ENCODE data around the gene BMAL2.
A peak's percentile ranks its signal among the peaks of the same experiment; 100 is the strongest.

BMAL2 gene

GRCh38 chr12:27300226-27300625, 32.4 kb upstream of the BMAL2 start:
- Histone ChIP-seq H3K4me1 (ENCODE audit: control insufficient read depth, insufficient read depth, low read length) (peaks cover 8% of the 10 kb centered on the region), H3K9me3 (ENCODE audit: control insufficient read depth, low read length) (no peaks in the 10 kb centered on the region), H3K4me3 (ENCODE audit: low read length) (no peak overlapping the region), H3K36me3 (ENCODE audit: control insufficient read depth, insufficient read depth, low read length) (no peaks in the 10 kb centered on the region), H3K27me3 (ENCODE audit: control insufficient read depth, insufficient read depth, low read length) (no peaks in the 10 kb centered on the region), H3K9ac (ENCODE audit: low read length) (no peak overlapping the region)

- no peaks in the 10 kb centered on the region for H3K9me3 ChIP-seq (ENCODE audit: control insufficient read depth, low read length)
- H3K27me3 ChIP-seq (ENCODE audit: control insufficient read depth, insufficient read depth, low read length), result no peaks in the 10 kb centered on the region
- H3K36me3 ChIP-seq (ENCODE audit: control insufficient read depth, insufficient read depth, low read length), result no peaks in the 10 kb centered on the region
These were observed 29.2 kb upstream of the BMAL2 start for GRCh38 chr12:27303139-27304111.

GRCh38 chr12:27304856-27305255, 27.8 kb upstream of the BMAL2 start:
- H3K9ac ChIP-seq (ENCODE audit: low read length), result no peak overlapping the region
- H3K4me3 ChIP-seq (ENCODE audit: low read length), result no peak overlapping the region
- H3K4me1 ChIP-seq (ENCODE audit: control insufficient read depth, insufficient read depth, low read length), result peaks cover 12% of the 10 kb centered on the region
- H3K36me3 ChIP-seq (ENCODE audit: control insufficient read depth, insufficient read depth, low read length), result no peaks in the 10 kb centered on the region
- H3K27me3 ChIP-seq (ENCODE audit: control insufficient read depth, insufficient read depth, low read length), result no peaks in the 10 kb centered on the region
- no peaks in the 10 kb centered on the region for H3K9me3 ChIP-seq (ENCODE audit: control insufficient read depth, low read length)

More at GRCh38 chr12:27303139-27304111, 29.2 kb upstream of the BMAL2 start:
- Histone ChIP-seq H3K4me1 (ENCODE audit: control insufficient read depth, insufficient read depth, low read length) (peaks cover 12% of the 10 kb centered on the region), H3K9ac (ENCODE audit: low read length) (no peak overlapping the region), H3K4me3 (ENCODE audit: low read length) (no peak overlapping the region)

- Histone ChIP-seq H3K4me3 (ENCODE audit: low read length) (no peak overlapping the region), H3K9ac (ENCODE audit: low read length) (no peak overlapping the region), H3K36me3 (ENCODE audit: control insufficient read depth, insufficient read depth, low read length) (no peaks in the 10 kb centered on the region), H3K27me3 (ENCODE audit: control insufficient read depth, insufficient read depth, low read length) (no peaks in the 10 kb centered on the region), H3K9me3 (ENCODE audit: control insufficient read depth, low read length) (no peaks in the 10 kb centered on the region), H3K4me1 (ENCODE audit: control insufficient read depth, insufficient read depth, low read length) (peaks cover 12% of the 10 kb centered on the region)
These were observed 26.8 kb upstream of the BMAL2 start for GRCh38 chr12:27305673-27306456.

- H3K9me3 ChIP-seq (ENCODE audit: control insufficient read depth, low read length), result no peaks in the 10 kb centered on the region
- peaks cover 8% of the 10 kb centered on the region for H3K4me1 ChIP-seq (ENCODE audit: control insufficient read depth, insufficient read depth, low read length)
- H3K9ac ChIP-seq (ENCODE audit: low read length), result no peak overlapping the region
- no peaks in the 10 kb centered on the region for H3K36me3 ChIP-seq (ENCODE audit: control insufficient read depth, insufficient read depth, low read length)
- H3K4me3 ChIP-seq (ENCODE audit: low read length), result no peak overlapping the region
- no peaks in the 10 kb centered on the region for H3K27me3 ChIP-seq (ENCODE audit: control insufficient read depth, insufficient read depth, low read length)
These were observed 23.2 kb upstream of the BMAL2 start for GRCh38 chr12:27309293-27309994.

GRCh38 chr12:27309995-27310315, 22.7 kb upstream of the BMAL2 start:
- H3K9me3 ChIP-seq (ENCODE audit: control insufficient read depth, low read length), result no peaks in the 10 kb centered on the region
- no peaks in the 10 kb centered on the region for H3K36me3 ChIP-seq (ENCODE audit: control insufficient read depth, insufficient read depth, low read length)
- no peak overlapping the region for H3K4me3 ChIP-seq (ENCODE audit: low read length)

GRCh38 chr12:27316947-27317346, 15.7 kb upstream of the BMAL2 start:
- Histone ChIP-seq H3K4me3 (ENCODE audit: low read length) (no peak overlapping the region), H3K9ac (ENCODE audit: low read length) (no peak overlapping the region), H3K9me3 (ENCODE audit: control insufficient read depth, low read length) (no peaks in the 10 kb centered on the region), H3K27me3 (ENCODE audit: control insufficient read depth, insufficient read depth, low read length) (no peaks in the 10 kb centered on the region), H3K4me1 (ENCODE audit: control insufficient read depth, insufficient read depth, low read length) (peaks cover 10% of the 10 kb centered on the region), H3K36me3 (ENCODE audit: control insufficient read depth, insufficient read depth, low read length) (peaks cover 5% of the 10 kb centered on the region)

More at GRCh38 chr12:27309995-27310315, 22.7 kb upstream of the BMAL2 start:
- no peak overlapping the region for H3K9ac ChIP-seq (ENCODE audit: low read length)
- H3K4me1 ChIP-seq (ENCODE audit: control insufficient read depth, insufficient read depth, low read length), result peaks cover 7% of the 10 kb centered on the region
- H3K27me3 ChIP-seq (ENCODE audit: control insufficient read depth, insufficient read depth, low read length), result no peaks in the 10 kb centered on the region

- Histone ChIP-seq H3K36me3 (ENCODE audit: control insufficient read depth, insufficient read depth, low read length) (peaks cover 5% of the 10 kb centered on the region), H3K4me1 (ENCODE audit: control insufficient read depth, insufficient read depth, low read length) (peaks cover 10% of the 10 kb centered on the region), H3K4me3 (ENCODE audit: low read length) (no peak overlapping the region), H3K27me3 (ENCODE audit: control insufficient read depth, insufficient read depth, low read length) (no peaks in the 10 kb centered on the region), H3K9me3 (ENCODE audit: control insufficient read depth, low read length) (no peaks in the 10 kb centered on the region), H3K9ac (ENCODE audit: low read length) (no peak overlapping the region)
These were observed 13.2 kb upstream of the BMAL2 start for GRCh38 chr12:27319409-27319808.

- Histone ChIP-seq H3K9me3 (ENCODE audit: control insufficient read depth, low read length) (no peaks in the 10 kb centered on the region), H3K9ac (ENCODE audit: low read length) (no peak overlapping the region), H3K4me3 (ENCODE audit: low read length) (no peak overlapping the region), H3K4me1 (ENCODE audit: control insufficient read depth, insufficient read depth, low read length) (peaks cover 10% of the 10 kb centered on the region), H3K36me3 (ENCODE audit: control insufficient read depth, insufficient read depth, low read length) (peaks cover 5% of the 10 kb centered on the region), H3K27me3 (ENCODE audit: control insufficient read depth, insufficient read depth, low read length) (no peaks in the 10 kb centered on the region)
These were observed 12.8 kb upstream of the BMAL2 start for GRCh38 chr12:27319848-27320247.

GRCh38 chr12:27324530-27324929, 8.1 kb upstream of the BMAL2 start:
- Histone ChIP-seq H3K4me1 (ENCODE audit: control insufficient read depth, insufficient read depth, low read length) (no peaks in the 10 kb centered on the region), H3K27me3 (ENCODE audit: control insufficient read depth, insufficient read depth, low read length) (no peaks in the 10 kb centered on the region), H3K36me3 (ENCODE audit: control insufficient read depth, insufficient read depth, low read length) (peaks cover 5% of the 10 kb centered on the region), H3K9me3 (ENCODE audit: control insufficient read depth, low read length) (no peaks in the 10 kb centered on the region), H3K9ac (ENCODE audit: low read length) (no peak overlapping the region), H3K4me3 (ENCODE audit: low read length) (no peak overlapping the region)

- Histone ChIP-seq H3K36me3 (ENCODE audit: control insufficient read depth, insufficient read depth, low read length) (no peaks in the 10 kb centered on the region), H3K27me3 (ENCODE audit: control insufficient read depth, insufficient read depth, low read length) (no peaks in the 10 kb centered on the region), H3K9me3 (ENCODE audit: control insufficient read depth, low read length) (no peaks in the 10 kb centered on the region), H3K9ac (ENCODE audit: low read length) (peak overlapping the region; percentile 3), H3K4me3 (ENCODE audit: low read length) (no peak overlapping the region), H3K4me1 (ENCODE audit: control insufficient read depth, insufficient read depth, low read length) (peaks cover 35% of the 10 kb centered on the region)
These were observed 1.8 kb upstream of the BMAL2 start for GRCh38 chr12:27330846-27331245.
